HG03139 (cell line): ENCODE results near the gene TBC1D24.

Experiments
- ATAC-seq: cut with Tn5 transposase; IDR thresholded peaks from one replicate; pipeline ENCODE4 v1.9.1; 2021; ENCODE audit not compliant: unreplicated experiment

TBC1D24 gene

DNA sequence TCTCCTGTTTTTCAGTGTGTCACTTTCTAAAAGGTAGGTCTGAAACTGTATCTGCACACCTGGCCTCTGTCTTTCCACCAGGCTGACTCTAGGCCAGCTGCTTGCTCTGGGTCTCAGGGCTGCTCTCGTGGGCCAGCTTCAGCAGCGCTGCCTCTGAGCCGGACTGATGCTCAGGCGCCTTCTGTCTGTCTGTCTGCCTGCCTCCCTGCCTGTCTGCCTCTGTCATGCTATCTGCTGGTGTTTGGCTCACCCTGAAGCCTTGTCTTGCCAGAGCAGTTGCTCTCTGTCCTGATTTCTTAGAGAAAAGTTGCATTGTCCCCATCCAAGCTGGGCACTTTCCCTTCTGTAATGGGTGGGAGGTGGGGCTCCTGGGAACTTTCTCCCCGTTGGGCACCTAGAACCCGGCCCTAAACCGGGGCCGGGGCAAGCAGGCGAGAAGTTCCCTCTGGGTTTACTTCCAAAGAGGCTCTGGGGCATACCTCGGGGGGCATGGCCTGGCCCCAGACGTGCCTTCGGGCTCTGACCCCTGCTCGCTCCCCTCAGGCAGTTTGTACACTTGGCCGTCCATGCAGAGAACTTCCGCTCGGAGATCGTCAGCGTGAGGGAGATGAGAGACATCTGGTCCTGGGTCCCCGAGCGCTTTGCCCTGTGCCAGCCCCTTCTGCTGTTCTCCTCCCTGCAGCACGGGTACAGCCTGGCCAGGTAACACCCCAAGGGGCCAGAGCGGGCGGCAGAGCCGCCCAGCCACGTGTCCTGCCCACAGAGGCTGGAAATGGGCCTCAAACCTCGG lies 23.0 kb downstream of the TBC1D24 start:
- no peak for ATAC-seq

- no peak for ATAC-seq
These were observed 23.8 kb downstream of the TBC1D24 start for GRCh38 chr16:2498531-2499253.

DNA sequence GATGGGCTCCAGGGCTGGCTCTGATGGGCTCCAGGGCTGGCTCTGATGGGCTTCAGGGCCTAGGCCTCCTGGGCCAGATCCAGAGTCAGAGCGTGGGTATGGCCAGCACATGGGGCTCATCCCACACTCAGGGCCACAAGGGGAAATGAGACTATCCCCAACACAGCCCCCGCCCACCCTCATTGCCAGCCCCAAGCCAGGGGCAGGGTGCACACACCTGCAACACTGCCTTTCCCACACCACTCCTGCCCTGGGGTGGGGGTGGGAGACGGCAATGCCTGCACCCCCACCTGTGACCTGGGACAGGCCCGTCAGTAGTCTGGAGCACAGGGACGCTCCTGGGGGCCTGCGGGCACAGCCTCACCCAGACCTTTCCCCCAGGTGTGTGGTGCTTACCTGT lies 24.5 kb downstream of the TBC1D24 start:
- no peak for ATAC-seq

DNA sequence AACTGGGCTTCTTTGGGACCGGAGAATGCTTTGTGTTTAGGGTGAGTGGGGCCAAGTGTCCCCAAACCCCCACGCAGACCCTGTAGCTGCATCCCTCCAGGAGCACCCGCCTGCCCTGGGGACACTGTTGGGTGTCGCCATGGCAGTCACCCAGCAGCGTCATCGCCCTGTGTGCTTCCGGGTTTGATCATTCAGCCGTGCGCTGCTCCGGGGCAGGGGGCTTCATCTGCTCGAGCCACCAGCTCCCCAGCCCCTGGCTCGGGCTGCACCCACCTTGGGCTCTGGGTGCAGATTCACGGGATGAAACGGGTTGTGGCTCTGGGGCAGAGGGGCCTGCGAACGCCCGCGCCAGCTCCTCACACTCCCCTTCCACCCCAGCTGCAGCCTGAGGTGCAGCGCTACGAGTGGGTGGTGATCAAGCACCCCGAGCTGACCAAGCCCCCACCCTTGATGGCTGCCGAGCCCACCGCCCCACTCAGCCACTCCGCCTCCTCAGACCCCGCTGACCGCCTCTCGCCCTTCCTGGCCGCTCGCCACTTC lies 25.0 kb downstream of the TBC1D24 start:
- no peak for ATAC-seq

DNA sequence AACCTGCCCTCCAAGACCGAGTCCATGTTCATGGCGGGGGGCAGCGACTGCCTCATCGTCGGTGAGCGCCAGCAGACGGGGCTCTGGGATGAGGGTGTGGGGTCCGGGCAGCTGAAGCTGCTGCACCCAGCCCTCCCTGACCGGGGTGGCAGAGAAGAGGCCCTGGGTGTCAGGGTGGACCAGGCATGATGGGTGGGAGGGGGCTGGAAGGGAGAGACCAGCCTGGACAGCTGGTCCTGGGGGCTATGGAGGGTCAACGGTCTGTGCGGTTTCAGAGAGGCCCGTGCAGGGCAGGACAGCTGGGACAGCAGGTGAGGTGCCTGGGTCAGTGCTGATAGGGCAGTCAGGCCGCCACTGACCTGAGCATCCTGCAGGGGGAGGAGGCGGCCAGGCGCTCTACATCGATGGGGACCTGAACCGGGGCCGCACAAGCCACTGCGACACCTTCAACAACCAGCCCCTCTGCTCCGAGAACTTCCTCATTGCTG lies 25.5 kb downstream of the TBC1D24 start:
- ATAC-seq: no peak

DNA sequence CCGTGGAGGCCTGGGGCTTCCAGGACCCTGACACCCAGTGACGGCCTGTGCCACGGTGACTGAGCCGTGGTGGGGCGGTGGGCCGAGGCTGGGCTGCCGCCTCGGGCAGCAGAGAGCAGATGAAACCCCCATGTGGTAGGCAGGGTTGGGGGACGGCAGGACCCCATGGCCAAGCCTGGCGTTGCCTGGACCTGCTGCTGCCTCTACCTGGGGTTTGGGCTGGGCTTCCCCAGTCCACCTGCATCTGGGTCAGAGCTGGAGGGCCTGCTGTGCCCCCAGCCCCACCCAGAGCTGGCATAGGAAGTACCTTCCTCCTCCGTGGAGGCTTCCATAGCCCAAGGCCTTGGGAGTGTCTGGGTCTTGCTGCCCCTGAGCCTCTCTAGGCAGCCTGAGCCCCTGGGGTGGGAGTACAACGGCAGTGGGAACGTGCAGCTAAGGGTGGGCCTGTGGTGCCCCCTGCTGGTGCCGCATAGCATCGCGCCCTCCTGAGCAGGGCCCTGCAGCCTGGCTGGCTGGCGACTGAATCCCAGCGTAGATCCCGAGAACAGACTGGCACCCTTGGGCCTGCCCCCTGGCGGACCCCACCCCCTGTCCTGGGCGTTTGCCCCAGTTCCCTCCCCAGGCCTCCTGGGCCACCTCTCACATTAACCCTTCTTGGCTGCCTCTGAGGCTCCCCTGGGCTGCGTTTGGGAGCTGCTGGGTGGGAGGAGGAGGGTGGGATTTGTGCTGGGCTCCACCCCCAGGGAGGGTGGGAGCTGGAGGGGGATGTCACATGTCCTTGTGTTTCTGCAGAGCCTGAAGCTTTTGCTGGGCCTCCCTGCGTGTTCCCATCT lies 26.2 kb downstream of the TBC1D24 start:
- peak; percentile 63 for ATAC-seq

- ATAC-seq: no peak
These were observed 27.3 kb downstream of the TBC1D24 start for GRCh38 chr16:2501946-2502895.

GRCh38 chr16:2505695-2506094 lies 30.8 kb downstream of the TBC1D24 start:
- ATAC-seq: no peak

GRCh38 chr16:2507052-2507659 lies 32.2 kb downstream of the TBC1D24 start:
- no peak for ATAC-seq

DNA sequence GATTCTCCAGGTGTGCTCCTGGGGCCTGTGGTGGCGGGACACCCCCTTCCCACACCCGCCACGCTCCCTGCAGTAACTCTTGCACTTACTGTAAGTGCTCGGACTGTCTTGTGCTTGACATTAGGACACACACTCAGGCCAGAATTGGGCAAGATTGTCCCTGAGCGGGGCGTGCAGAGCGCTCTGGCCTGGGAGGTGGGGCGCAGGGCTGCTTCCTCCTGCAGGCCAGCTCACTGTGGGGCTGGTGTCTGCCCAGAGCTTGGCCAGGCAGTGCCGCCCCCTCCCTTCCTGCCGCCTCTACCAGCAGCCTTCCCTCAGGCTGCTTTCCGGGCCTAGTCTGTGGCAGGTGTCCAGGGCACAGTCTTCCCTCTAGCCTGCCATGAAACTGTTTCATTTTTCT lies 32.7 kb downstream of the TBC1D24 start:
- ATAC-seq: no peak

DNA sequence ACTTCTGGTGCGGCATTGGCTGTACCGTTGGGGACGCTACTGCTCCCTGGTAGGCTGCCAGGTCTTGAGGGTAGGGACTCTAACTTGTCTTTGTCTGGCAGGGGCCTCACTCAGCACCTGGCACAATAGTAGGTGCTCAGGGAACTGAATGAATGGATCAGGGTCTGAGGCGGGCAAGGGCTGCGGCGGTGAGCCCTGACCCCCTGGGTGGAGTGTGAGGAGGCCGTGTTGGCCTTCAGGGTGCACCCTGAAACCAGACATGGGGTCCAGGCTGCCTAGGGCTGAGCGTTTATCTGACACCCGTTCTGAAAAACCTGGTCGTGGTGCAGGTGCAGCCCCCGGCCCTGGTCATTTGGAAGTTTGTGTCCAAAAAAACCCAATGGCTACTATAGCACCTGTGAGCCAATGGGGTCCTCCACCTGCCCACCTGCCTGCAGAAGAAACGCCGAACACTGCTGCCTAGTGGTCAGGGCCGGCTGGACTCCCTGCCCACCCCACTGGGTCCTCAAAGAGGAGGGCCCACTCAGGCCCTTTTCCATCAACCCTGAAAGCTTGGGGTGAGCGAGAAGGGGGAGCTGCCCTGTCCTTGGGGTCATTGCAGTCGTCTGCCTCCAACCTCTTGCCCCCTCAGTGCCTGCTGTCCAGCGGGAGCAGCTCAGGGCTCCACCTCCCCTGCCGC lies 33.9 kb downstream of the TBC1D24 start:
- no peak for ATAC-seq

GRCh38 chr16:2511128-2511800 lies 36.3 kb downstream of the TBC1D24 start:
- no peak for ATAC-seq

- ATAC-seq: no peak
These were observed 37.2 kb downstream of the TBC1D24 start for GRCh38 chr16:2511996-2512734.

DNA sequence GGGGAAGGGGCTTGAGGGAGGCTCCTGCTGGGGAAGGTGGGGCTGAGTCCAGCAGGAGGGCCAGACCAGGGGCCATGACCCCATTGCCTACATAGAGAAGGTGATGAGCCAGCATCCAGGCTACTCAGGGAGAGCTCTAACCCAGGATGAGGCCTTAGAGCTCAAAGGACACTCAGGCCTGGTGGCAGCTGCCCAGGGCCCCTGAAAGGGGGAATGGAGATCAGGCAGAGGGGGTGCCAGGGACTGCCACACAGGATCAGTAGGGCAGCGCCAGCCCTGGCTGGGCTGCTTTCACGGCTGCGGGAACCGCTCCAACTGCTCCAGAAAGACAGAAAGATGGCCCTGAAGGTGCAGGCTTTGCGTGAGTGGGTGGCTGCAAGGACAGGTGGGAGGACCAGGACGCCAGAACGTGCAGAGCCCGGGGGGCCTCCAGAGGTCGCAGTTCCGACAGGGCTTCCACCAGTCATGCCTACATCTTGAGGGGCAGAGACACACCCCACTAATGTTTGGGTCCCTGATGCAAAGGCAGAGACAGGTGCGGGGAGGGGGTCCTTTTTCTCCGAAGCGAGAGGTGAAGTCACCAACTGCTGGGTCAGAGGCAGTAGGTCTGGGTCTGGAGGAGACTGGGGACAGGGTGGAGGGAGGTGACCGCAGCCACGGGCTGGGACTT lies 37.9 kb downstream of the TBC1D24 start:
- ATAC-seq: no peak

DNA sequence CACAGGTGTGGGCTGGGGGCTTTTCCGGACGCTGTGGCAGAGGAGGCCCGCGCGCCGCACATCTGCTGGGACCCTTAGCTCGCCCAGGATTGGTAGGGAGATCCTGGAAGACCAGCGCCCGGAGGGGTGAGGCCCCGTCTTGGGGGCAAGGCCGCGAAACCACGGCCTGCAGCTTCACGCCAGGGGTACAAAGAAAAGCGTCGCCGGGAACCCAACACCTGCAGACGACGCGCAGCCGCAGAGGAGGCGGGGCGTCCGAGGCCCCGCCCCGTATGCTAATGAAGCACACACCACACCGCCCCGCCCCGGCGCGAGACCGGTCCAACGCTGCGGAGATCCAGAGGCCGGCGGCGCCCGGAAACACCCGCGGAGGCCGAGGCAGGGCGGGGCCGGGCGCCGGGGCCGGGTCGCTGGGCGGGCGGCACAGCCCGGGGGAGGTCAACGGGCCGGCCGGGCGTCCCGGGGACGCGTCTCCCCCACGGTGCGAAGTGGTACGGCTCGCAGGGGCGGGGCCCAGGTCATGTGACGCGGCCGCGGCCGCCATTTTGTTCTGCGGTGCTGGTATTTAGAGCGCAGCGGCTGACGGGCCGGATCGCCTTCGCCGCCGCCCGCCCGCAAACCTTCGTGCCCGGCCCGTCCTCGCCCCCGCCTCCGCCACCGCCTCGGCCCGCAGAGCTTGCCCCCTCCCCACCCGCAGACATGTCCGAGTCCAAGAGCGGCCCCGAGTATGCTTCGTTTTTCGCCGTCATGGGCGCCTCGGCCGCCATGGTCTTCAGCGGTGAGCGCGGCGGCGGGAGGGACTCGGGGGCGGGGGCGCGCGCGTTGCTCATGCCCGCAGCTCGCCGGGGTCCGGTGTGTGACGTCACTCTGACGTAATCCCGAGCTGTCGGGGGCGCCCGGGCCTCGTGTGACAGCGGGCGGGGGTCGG lies 38.7 kb downstream of the TBC1D24 start, which contains the start of gene ATP6V0C:
ATP6V0C (plus strand) TSS at position 548 of the 928 bp plus-strand sequence; CDS start at position 700, 152 bp downstream.
- peak; percentile 74 for ATAC-seq
